GM12878 (cell line): ENCODE data around the gene OR52I2.

Experiments used
- CTCF ChIP-seq, 3 experiments: IDR thresholded peaks in 2 of 3; conservative IDR thresholded peaks in 1 of 3; 2 replicates each; pipeline ENCODE4 v1.5.1; 2011; ENCODE audit warnings: low read depth in 3 of 3, low read length in 3 of 3, mild to moderate bottlenecking in 3 of 3, control low read depth in 2 of 3, moderate library complexity in 2 of 3, inconsistent platforms in 1 of 3, mixed read lengths in 1 of 3; ENCODE audit not compliant: control insufficient read depth in 2 of 3, insufficient read depth in 1 of 3; ENCODE audit errors: extremely low read depth in 1 of 3
- FOS ChIP-seq: IDR thresholded peaks from 3 replicates; pipeline ENCODE4 v1.6.1; 2011; ENCODE audit warnings: borderline replicate concordance; ENCODE audit not compliant: insufficient read length; ENCODE audit errors: extremely low read depth
- HCFC1 ChIP-seq: fragments of 150-350 bp; IDR thresholded peaks from 2 replicates; pipeline ENCODE4 v1.6.1; 2014; ENCODE audit warnings: low read length
- POLR2AphosphoS2 ChIP-seq: IDR thresholded peaks from 2 replicates; pipeline ENCODE4 v1.6.1; 2011; ENCODE audit warnings: low read depth, mild to moderate bottlenecking, low read length, improper control_type of control experiment, moderate library complexity
- POLR2AphosphoS5 ChIP-seq: IDR thresholded peaks from 2 replicates; pipeline ENCODE4 v1.6.1; 2011; ENCODE audit warnings: mild to moderate bottlenecking, low read length, inconsistent platforms
- ZNF274 ChIP-seq: IDR thresholded peaks from one replicate; pipeline ENCODE4 v1.8.0; 2011; ENCODE audit not compliant: insufficient read length, insufficient read depth
- ZNF687 ChIP-seq: fragments of 450-650 bp; IDR thresholded peaks from 2 replicates; pipeline ENCODE4 v1.6.1; 2017; ENCODE audit warnings: mild to moderate bottlenecking, moderate library complexity
- ZSCAN29 ChIP-seq: fragments of 450-650 bp; IDR thresholded peaks from 2 replicates; pipeline ENCODE4 v1.6.1; 2017; ENCODE audit warnings: mild to moderate bottlenecking, moderate library complexity
- TF ChIP-seq, protein P1 (sequence below): IDR thresholded peaks from 2 replicates; pipeline ENCODE4 v1.6.1; 2012; ENCODE audit warnings: low read depth, low read length, improper control_type of control experiment
- TF ChIP-seq, protein P2 (sequence below): IDR thresholded peaks from 2 replicates; pipeline ENCODE4 v1.6.1; 2011; ENCODE audit warnings: low read depth, mild to moderate bottlenecking, low read length, moderate library complexity, borderline replicate concordance; ENCODE audit errors: extremely low read depth

- TF ChIP-seq ZSCAN29 (no peak), CTCF (IDR thresholded peaks at IDR 0.05 in 2 of 3, conservative IDR thresholded peaks at IDR 0.05 in 1 of 3; ENCODE audit: control insufficient read depth in 2 of 3, extremely low read depth in 1 of 3, insufficient read depth in 1 of 3, low read depth in 3 of 3, low read length in 3 of 3) (no peak), POLR2AphosphoS5 (no peak), ZNF274 (no peak), HCFC1 (no peak), FOS (no peak), ZNF687 (no peak), POLR2AphosphoS2 (no peak)
- TF ChIP-seq, protein P1, sequence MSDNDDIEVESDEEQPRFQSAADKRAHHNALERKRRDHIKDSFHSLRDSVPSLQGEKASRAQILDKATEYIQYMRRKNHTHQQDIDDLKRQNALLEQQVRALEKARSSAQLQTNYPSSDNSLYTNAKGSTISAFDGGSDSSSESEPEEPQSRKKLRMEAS = no peak
- TF ChIP-seq, protein P2, sequence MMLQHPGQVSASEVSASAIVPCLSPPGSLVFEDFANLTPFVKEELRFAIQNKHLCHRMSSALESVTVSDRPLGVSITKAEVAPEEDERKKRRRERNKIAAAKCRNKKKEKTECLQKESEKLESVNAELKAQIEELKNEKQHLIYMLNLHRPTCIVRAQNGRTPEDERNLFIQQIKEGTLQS = no peak
Observed at GRCh38 chr11:4619514-4619913, 38.0 kb downstream of the OR52I2 start.
